ENCODE results near the gene NDC80. TPM values are rescaled to one million over a fixed set of nuclear protein-coding genes. Genes with fewer than 3 reads are reported as not detected.

Gene NDC80
- total and polyA plus RNA-seq, 9 of the 15 experiments (the other 6 are each of a cell fraction or from before 2014, with no cell fraction given) = 65.2 to 97.9 (median 83.3) TPM

- TF ChIP-seq RERE (CRISPR knock-in tag; IDR thresholded peaks at IDR 0.05; ENCODE audit: borderline replicate concordance) (0 out of 2 replicates have a peak, but pooled peaks have one; percentile 58), KDM1A (IDR thresholded peaks at IDR 0.05) (no peak), RNF219 (CRISPR knock-in tag; IDR thresholded peaks at IDR 0.05) (no peak), ELK3 (CRISPR knock-in tag; IDR thresholded peaks at IDR 0.05) (no peak), KLF6 (CRISPR knock-in tag; IDR thresholded peaks at IDR 0.05; ENCODE audit: borderline replicate concordance) (peak; percentile 47; the same call in 1 of the 2 replicates), RFX1 (IDR thresholded peaks at IDR 0.05) (no peak), BCOR (IDR thresholded peaks at IDR 0.05) (peak; percentile 66), BCL6 (CRISPR knock-in tag; IDR thresholded peaks at IDR 0.05) (no peak), RBM14 (IDR thresholded peaks at IDR 0.05; ENCODE audit: borderline replicate concordance, insufficient read depth, low read depth, low read length) (no peak), PATZ1 (CRISPR knock-in tag; IDR thresholded peaks at IDR 0.05; ENCODE audit: borderline replicate concordance) (no peak), ZNF146 (CRISPR knock-in tag; IDR thresholded peaks at IDR 0.05; ENCODE audit: unreplicated experiment) (peak; percentile 8), CTBP1 (IDR thresholded peaks at IDR 0.05; ENCODE audit: borderline replicate concordance) (peak; percentile 99), ZNF717 (CRISPR knock-in tag; IDR thresholded peaks at IDR 0.05) (no peak), ZBTB43 (CRISPR knock-in tag; IDR thresholded peaks at IDR 0.05) (peak; percentile 76; the same call in 1 of the 2 replicates)
Measured at GRCh38 chr18:2655178-2655953, 84.0 kb downstream of the NDC80 start, which contains the start of gene SMCHD1 (continued).

Measured in K562 (cell line).